ENCODE results near the gene NKX6-2.

Gene NKX6-2

GRCh38 chr10:132781556-132781955, 4.4 kb downstream of the NKX6-2 start:
- Histone ChIP-seq H3K9me3 (ENCODE audit: control insufficient read depth, insufficient read depth, low read length) (peaks cover 11% of the 10 kb centered on the region; the same call in 1 of the 2 replicates), H3K27me3 (ENCODE audit: control insufficient read depth, low read length) (no peaks in the 10 kb centered on the region), H3K79me2 (ENCODE audit: control insufficient read depth, low read length) (no peaks in the 10 kb centered on the region), H3K27ac (ENCODE audit: low read depth, low read length) (no peak overlapping the region), H3K4me1 (ENCODE audit: control insufficient read depth, low read length) (no peaks in the 10 kb centered on the region), H3K4me2 (ENCODE audit: low read length) (no peak overlapping the region), H4K20me1 (ENCODE audit: control insufficient read depth, insufficient read depth, low read depth, low read length) (no peaks in the 10 kb centered on the region), H3K36me3 (ENCODE audit: control insufficient read depth, low read length) (no peaks in the 10 kb centered on the region), H3K9me2 (replicated peaks; ENCODE audit: control insufficient read depth, low read length) (no peaks in the 10 kb centered on the region), H3K4me3 (ENCODE audit: low read length) (no peak overlapping the region), H3F3A (ENCODE audit: control insufficient read depth, insufficient read depth) (no peaks in the 10 kb centered on the region)
- TF ChIP-seq CTCF (IDR thresholded peaks at IDR 0.05; ENCODE audit: low read depth, low read length, poor library complexity, severe bottlenecking) (no peak), EZH2phosphoT487 (IDR thresholded peaks at IDR 0.05; ENCODE audit: borderline replicate concordance, low read length) (no peak)

GRCh38 chr10:132780356-132780755, 5.6 kb downstream of the NKX6-2 start:
- H4K20me1 ChIP-seq (ENCODE audit: control insufficient read depth, insufficient read depth, low read depth, low read length) = no peaks in the 10 kb centered on the region
- H3K4me3 ChIP-seq (ENCODE audit: low read length) = no peak overlapping the region
- no peaks in the 10 kb centered on the region for H3K36me3 ChIP-seq (ENCODE audit: control insufficient read depth, low read length)

GRCh38 chr10:132779549-132780294, 6.2 kb downstream of the NKX6-2 start:
- H3K27ac ChIP-seq (ENCODE audit: low read depth, low read length) = no peak overlapping the region
- no peaks in the 10 kb centered on the region for H3K27me3 ChIP-seq (ENCODE audit: control insufficient read depth, low read length)
- H3K36me3 ChIP-seq (ENCODE audit: control insufficient read depth, low read length) = no peaks in the 10 kb centered on the region
- H3K4me1 ChIP-seq (ENCODE audit: control insufficient read depth, low read length) = no peaks in the 10 kb centered on the region
- H4K20me1 ChIP-seq (ENCODE audit: control insufficient read depth, insufficient read depth, low read depth, low read length) = no peaks in the 10 kb centered on the region
- TF ChIP-seq CTCF (IDR thresholded peaks at IDR 0.05; ENCODE audit: low read depth, low read length, poor library complexity, severe bottlenecking) = no peak
- TF ChIP-seq EZH2phosphoT487 (IDR thresholded peaks at IDR 0.05; ENCODE audit: borderline replicate concordance, low read length) = no peak
- no peaks in the 10 kb centered on the region for H3F3A ChIP-seq (ENCODE audit: control insufficient read depth, insufficient read depth)
- no peak overlapping the region for H3K4me2 ChIP-seq (ENCODE audit: low read length)
- H3K4me3 ChIP-seq (ENCODE audit: low read length) = no peak overlapping the region
- peaks cover 10% of the 10 kb centered on the region; the same call in 1 of the 2 replicates for H3K9me3 ChIP-seq (ENCODE audit: control insufficient read depth, insufficient read depth, low read length)
- H3K9me2 ChIP-seq (replicated peaks; ENCODE audit: control insufficient read depth, low read length) = no peaks in the 10 kb centered on the region
- no peaks in the 10 kb centered on the region for H3K79me2 ChIP-seq (ENCODE audit: control insufficient read depth, low read length)

More at GRCh38 chr10:132780356-132780755, 5.6 kb downstream of the NKX6-2 start:
- Histone ChIP-seq H3K79me2 (ENCODE audit: control insufficient read depth, low read length) (no peaks in the 10 kb centered on the region), H3K9me3 (ENCODE audit: control insufficient read depth, insufficient read depth, low read length) (peaks cover 11% of the 10 kb centered on the region; the same call in 1 of the 2 replicates), H3K4me2 (ENCODE audit: low read length) (no peak overlapping the region), H3K4me1 (ENCODE audit: control insufficient read depth, low read length) (no peaks in the 10 kb centered on the region), H3K27me3 (ENCODE audit: control insufficient read depth, low read length) (no peaks in the 10 kb centered on the region), H3F3A (ENCODE audit: control insufficient read depth, insufficient read depth) (no peaks in the 10 kb centered on the region), H3K9me2 (replicated peaks; ENCODE audit: control insufficient read depth, low read length) (no peaks in the 10 kb centered on the region), H3K27ac (ENCODE audit: low read depth, low read length) (no peak overlapping the region)
- no peak for TF ChIP-seq CTCF (IDR thresholded peaks at IDR 0.05; ENCODE audit: low read depth, low read length, poor library complexity, severe bottlenecking)
- no peak for TF ChIP-seq EZH2phosphoT487 (IDR thresholded peaks at IDR 0.05; ENCODE audit: borderline replicate concordance, low read length)

All from DOHH2 (cell line).